Stimulated activated CD8-positive, alpha-beta memory T cell treated with anti-CD3 and anti-CD28 coated beads, Interleukin-7, amount 100 ng/mL, for 48 hours (primary cell): ENCODE data around the gene PAQR8.
"Not testable (repeated sequence)": the region's sequence is repeated elsewhere in the genome, so short reads cannot be mapped to it uniquely, and the experiment has no call there.

Experiments used
- DNase-seq, 2 donors: peaks; one replicate each; pipeline ENCODE4 v3.0.0-alpha.2; 2020; ENCODE audit warnings: low read depth in 1 of 2; ENCODE audit errors: extremely low read depth in 1 of 2

Gene PAQR8

GRCh38 chr6:52375780-52376556, 14.0 kb downstream of the PAQR8 start:
- no peak for DNase-seq

GRCh38 chr6:52376763-52377162, 14.8 kb downstream of the PAQR8 start:
- no peak for DNase-seq

- DNase-seq, result no peak
Observed at GRCh38 chr6:52377538-52378221, 15.7 kb downstream of the PAQR8 start.

- DNase-seq, result no peak
Observed at GRCh38 chr6:52381249-52381648, 19.3 kb downstream of the PAQR8 start.

- no peak for DNase-seq
Observed at GRCh38 chr6:52384145-52384766, 22.3 kb downstream of the PAQR8 start.

GRCh38 chr6:52385074-52385473, 23.1 kb downstream of the PAQR8 start:
- no peak for DNase-seq

DNA sequence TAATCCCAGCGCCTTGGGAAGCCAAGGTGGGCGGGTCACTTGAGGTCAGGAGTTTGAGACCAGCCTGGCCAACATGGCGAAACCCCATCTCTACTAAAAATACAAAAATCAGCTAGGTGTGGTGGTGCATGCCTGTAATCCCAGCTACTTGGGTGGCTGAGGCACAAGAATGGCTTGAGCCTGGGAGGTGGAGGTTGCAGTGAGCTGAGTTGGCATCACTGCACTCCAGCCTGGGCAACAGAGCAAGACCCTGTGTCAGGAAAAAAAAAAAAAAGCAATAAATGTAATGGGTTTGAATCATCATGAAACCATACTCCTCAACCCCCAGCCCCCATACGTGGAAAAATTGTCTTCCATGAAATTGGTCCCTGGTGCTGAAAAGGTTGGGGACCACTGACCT, 26.2 kb downstream of the PAQR8 start:
- DNase-seq, result not testable (repeated sequence)

- DNase-seq, result no peak
Observed at GRCh38 chr6:52388790-52389189, 26.8 kb downstream of the PAQR8 start.

- no peak for DNase-seq
Observed at GRCh38 chr6:52389264-52389625, 27.3 kb downstream of the PAQR8 start.

DNA sequence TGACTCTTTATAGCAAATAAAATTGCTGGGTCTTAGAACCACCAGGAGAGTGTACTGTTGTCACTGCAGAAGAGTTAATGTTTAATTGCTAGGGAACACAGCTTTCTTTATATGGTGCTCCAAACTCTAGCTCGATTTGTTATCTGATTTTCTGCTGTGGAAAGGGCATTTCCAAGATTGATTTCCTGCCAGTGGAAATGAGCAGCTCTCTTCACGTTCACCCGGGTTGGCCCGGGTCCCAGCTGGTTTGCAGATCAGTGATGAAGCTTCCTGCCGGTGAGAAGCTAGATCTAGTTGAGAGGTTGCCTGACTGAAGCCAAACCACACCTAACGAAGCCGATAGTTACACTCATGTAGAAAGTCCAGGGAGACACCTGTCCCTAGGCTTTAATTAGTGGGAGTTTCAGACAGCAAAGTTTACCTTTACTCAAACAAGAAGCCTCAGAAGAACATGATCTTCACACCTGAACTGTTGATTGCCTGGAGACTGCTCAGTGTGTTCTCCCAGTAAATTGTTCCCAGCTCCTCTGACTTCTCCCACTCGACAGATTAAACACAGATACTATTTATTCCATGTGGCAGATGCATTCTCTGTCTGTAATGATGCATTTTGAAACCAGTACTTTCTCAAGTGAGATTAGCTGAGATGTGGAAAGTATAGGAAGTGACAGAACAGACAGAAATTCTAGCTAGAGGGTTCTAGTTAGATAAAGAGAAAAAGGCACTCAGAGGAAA, 27.8 kb downstream of the PAQR8 start:
- peak in 1 of 2 donors; percentile 43 for DNase-seq

DNA sequence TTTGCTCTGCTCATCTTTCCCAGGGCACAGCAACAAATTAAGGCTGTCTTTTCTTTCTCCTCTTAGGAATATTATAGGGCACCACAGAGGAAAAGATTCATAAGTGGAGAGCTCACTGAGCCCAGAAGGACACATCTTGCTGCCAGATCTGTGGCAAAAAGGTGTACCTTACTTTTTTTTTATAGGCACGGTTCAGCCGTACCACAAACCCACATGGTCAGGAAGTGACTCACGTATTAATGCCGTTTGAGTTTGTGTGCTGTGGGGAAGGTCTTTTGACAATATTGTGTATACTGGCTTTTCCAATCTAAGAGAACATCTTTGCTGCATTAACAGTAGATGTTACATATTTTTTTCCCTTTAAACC, 28.4 kb downstream of the PAQR8 start:
- DNase-seq, result no peak

- DNase-seq, result no peak
Observed at GRCh38 chr6:52391599-52391998, 29.6 kb downstream of the PAQR8 start.

GRCh38 chr6:52392944-52393343, 31.0 kb downstream of the PAQR8 start:
- no peak for DNase-seq

DNA sequence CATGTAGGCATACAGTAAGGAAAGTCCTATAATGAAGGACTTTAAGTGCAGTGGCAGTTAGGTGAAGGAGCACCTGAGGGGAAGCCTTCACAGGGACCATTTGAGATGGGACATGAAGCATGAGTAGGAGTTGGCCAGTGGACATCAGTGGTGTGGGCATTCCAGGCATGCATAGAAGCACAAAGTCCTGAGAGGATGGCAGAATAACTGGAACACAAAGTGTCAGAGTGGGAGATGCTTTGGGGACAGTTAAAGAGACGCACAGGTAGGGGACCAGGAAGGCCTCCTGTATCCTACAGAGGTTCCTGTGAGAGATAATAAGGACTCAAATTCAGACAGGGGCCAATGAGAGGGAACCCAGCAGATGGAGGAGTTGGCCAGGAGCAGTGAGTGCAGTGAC, 31.8 kb downstream of the PAQR8 start:
- DNase-seq, result no peak

GRCh38 chr6:52394251-52394666, 32.3 kb downstream of the PAQR8 start:
- no peak for DNase-seq

GRCh38 chr6:52395969-52396368, 34.0 kb downstream of the PAQR8 start:
- DNase-seq, result no peak

GRCh38 chr6:52399511-52400312, 37.8 kb downstream of the PAQR8 start:
- no peak for DNase-seq

DNA sequence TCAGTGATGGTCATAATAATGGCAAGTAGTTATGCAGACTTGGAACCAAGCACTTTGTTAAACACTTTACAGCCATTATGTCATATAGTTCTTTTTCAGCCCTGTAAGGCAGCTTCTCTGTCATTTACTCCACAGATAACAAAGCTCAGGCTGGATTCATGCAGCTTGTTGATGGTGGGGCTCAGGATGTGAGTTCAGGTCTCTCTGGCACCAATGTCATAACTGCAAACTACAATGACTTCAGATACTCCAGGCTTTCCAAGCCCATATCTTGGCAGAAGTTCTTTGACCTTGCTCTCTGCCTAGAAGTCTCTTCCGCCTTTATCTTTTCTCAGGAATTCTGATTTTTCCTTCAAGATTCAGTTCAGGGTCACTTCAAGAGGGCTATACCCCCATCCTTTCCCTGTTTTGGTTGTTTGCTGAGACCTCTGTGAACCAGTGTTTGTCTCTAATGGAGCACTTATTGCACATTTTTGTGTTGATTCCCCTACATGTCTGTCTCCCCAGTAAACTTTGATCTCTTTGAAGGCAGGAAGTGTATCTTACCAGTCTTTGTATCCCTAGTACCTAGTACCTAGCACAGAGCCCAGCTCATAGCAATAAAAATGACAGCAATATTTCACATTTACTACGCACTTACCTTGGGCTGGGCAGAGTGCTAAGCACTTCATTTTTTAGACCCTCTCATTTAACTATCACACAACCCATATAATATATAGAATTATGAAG, 38.5 kb downstream of the PAQR8 start:
- DNase-seq, result no peak

DNA sequence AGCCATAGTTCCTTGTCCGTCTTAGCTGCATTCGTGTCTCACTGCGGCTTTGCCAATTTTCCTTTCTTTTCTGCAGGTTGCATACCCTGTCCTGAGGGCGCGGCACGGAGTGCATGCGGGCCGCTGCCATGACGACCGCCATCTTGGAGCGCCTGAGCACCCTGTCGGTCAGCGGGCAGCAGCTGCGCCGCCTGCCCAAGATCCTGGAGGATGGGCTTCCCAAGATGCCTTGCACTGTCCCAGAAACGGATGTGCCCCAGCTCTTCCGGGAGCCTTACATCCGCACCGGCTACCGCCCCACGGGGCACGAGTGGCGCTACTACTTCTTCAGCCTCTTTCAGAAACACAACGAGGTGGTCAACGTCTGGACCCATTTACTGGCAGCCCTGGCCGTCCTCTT, 41.1 kb downstream of the PAQR8 start:
- DNase-seq, result no peak

GRCh38 chr6:52403627-52404026, 41.7 kb downstream of the PAQR8 start:
- no peak for DNase-seq
